ENCODE measurements around the gene LDLRAD3.

DNA sequence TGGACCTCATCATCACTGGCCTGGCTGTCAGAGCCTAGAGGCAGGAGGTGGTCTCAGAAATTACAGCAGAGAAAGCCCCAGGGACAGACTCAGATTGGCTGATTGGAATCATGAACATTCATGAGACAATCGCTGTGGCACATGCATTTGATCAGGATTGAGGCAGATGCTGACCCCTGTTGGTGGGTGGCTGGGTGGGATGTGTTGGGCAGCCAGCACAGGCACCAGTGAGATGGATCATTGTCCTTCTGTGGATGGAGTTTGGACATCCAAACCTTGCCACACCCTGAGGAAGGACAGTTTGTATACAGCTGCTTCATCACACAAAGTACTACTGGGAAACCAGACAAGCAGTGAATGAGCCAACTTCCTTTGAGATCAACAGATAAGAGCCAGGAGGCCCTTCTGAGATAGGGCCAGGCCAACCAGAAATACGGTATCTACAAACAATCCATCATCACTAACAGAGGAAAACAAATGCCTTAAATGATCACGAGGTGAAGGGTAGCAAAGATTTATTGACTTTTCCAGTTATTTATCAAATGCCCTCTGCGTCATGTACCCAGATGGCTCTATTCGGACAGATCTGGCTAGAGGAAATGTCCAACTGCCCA lies 328.0 kb downstream of the LDLRAD3 start:
- TF ChIP-seq EZH2phosphoT487 (IDR thresholded peaks at IDR 0.05; ENCODE audit: borderline replicate concordance, low read depth, low read length), result no peak
- TF ChIP-seq, protein P1, sequence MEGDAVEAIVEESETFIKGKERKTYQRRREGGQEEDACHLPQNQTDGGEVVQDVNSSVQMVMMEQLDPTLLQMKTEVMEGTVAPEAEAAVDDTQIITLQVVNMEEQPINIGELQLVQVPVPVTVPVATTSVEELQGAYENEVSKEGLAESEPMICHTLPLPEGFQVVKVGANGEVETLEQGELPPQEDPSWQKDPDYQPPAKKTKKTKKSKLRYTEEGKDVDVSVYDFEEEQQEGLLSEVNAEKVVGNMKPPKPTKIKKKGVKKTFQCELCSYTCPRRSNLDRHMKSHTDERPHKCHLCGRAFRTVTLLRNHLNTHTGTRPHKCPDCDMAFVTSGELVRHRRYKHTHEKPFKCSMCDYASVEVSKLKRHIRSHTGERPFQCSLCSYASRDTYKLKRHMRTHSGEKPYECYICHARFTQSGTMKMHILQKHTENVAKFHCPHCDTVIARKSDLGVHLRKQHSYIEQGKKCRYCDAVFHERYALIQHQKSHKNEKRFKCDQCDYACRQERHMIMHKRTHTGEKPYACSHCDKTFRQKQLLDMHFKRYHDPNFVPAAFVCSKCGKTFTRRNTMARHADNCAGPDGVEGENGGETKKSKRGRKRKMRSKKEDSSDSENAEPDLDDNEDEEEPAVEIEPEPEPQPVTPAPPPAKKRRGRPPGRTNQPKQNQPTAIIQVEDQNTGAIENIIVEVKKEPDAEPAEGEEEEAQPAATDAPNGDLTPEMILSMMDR (conservative IDR thresholded peaks at IDR 0.05; ENCODE audit: low read length), result no peak
